Hepatocyte (in vitro differentiated cells): ENCODE data around the gene CAMK2N2. TPM values are rescaled to one million over a fixed set of nuclear protein-coding genes. Genes with fewer than 3 reads are reported as not detected.
A peak's percentile ranks its signal among the peaks of the same experiment; 100 is the strongest.

ENCODE experiments used
- DNase-seq: peaks from one replicate; pipeline ENCODE4 v3.0.0-alpha.2; 2016; ENCODE audit warnings: low spot score
- H2AFZ ChIP-seq: fragments of 200-600 bp; sonication (generic); 2 replicates; pipeline ENCODE4 v1.6.0; 2016; ENCODE audit warnings: antibody characterized with exemption, mild to moderate bottlenecking
- H3K27ac ChIP-seq: fragments of 200-600 bp; sonication (generic); 2 replicates; pipeline ENCODE4 v1.5.1; 2016; ENCODE audit warnings: mild to moderate bottlenecking
- H3K27me3 ChIP-seq: fragments of 200-600 bp; sonication (generic); 2 replicates; pipeline ENCODE4 v1.6.1; 2016
- H3K36me3 ChIP-seq: fragments of 200-600 bp; sonication (generic); replicated peaks from 2 replicates; pipeline ENCODE4 v1.5.1; 2016; ENCODE audit warnings: low read depth; ENCODE audit not compliant: insufficient read depth
- H3K4me1 ChIP-seq: fragments of 200-600 bp; sonication (generic); 2 replicates; pipeline ENCODE4 v1.5.1; 2016; ENCODE audit warnings: mild to moderate bottlenecking, moderate library complexity; ENCODE audit not compliant: insufficient read depth
- H3K4me2 ChIP-seq: fragments of 200-600 bp; sonication (generic); 2 replicates; pipeline ENCODE4 v1.6.0; 2016
- H3K4me3 ChIP-seq: fragments of 200-600 bp; sonication (generic); 2 replicates; pipeline ENCODE4 v1.5.1; 2016; ENCODE audit warnings: mild to moderate bottlenecking
- H3K79me2 ChIP-seq: fragments of 200-600 bp; sonication (generic); 2 replicates; pipeline ENCODE4 v1.6.0; 2017; ENCODE audit warnings: mild to moderate bottlenecking
- H3K9me2 ChIP-seq: fragments of 200-600 bp; sonication (generic); replicated peaks from 2 replicates; pipeline ENCODE4 v1.6.0; 2017; ENCODE audit warnings: mild to moderate bottlenecking; ENCODE audit not compliant: insufficient read depth
- H3K9me3 ChIP-seq: fragments of 200-600 bp; sonication (generic); 2 replicates; pipeline ENCODE4 v1.5.1; 2016; ENCODE audit warnings: low read depth, mild to moderate bottlenecking
- H4K20me1 ChIP-seq: fragments of 200-600 bp; sonication (generic); 2 replicates; pipeline ENCODE4 v1.6.0; 2016; ENCODE audit warnings: mild to moderate bottlenecking; ENCODE audit not compliant: insufficient read depth, poor library complexity, severe bottlenecking
- CTCF ChIP-seq: fragments of 200-600 bp; sonication (generic); IDR thresholded peaks from 2 replicates; pipeline ENCODE4 v1.5.1; 2016; ENCODE audit warnings: antibody characterized with exemption, mild to moderate bottlenecking; ENCODE audit not compliant: poor library complexity
- EZH2 ChIP-seq: fragments of 200-600 bp; sonication (generic); IDR thresholded peaks from 2 replicates; pipeline ENCODE4 v1.6.1; 2016; ENCODE audit warnings: antibody characterized with exemption, mild to moderate bottlenecking, borderline replicate concordance
- EZH2phosphoT487 ChIP-seq: fragments of 200-600 bp; sonication (generic); IDR thresholded peaks from one replicate; pipeline ENCODE4 v1.6.1; 2018; ENCODE audit warnings: antibody characterized with exemption, mild to moderate bottlenecking, low read depth, moderate library complexity; ENCODE audit not compliant: unreplicated experiment, severe bottlenecking
- WGBS: methylation state at CpG from one replicate; pipeline ENCODE4 v1.1.6; 2016; ENCODE audit warnings: low lambda C conversion rate; ENCODE audit errors: missing lambda C conversion rate; 5-methylcytosine and 5-hydroxymethylcytosine counted together
- polyA plus RNA-seq: library from polyadenylated mRNA; unstranded; fragments of >200 nt; fragmentation: Nextera tagmentation; extraction: Ambion mirVana; gene quantifications from 2 replicates; pipeline ENCODE4 v1.2.1, GENCODE V29; 2016
- total RNA-seq: library from RNA; depleted of rRNA; stranded (reverse); fragments of >200 nt; gene quantifications from 2 replicates; pipeline ENCODE4 v1.2.3, GENCODE V29; 2014

The CAMK2N2 gene
- total RNA-seq (not detected in 2 replicates), polyA plus RNA-seq (0.11 and 0.30 TPM in 2 replicates)

- H2AFZ ChIP-seq, result no peak within 1 kb of the TSS
- no peaks in the 10 kb centered on the region for H3K79me2 ChIP-seq
- 0% methylated on average over 10 of the region's 67 CpGs for WGBS
- peak within 1 kb of the TSS; percentile 20 for H3K4me3 ChIP-seq
- H3K9me2 ChIP-seq, result no peaks in the 10 kb centered on the region
- no peaks in the 10 kb centered on the region for H4K20me1 ChIP-seq
- peaks cover 19% of the 10 kb centered on the region for H3K4me1 ChIP-seq
- H3K4me2 ChIP-seq, result peak within 1 kb of the TSS; percentile 97
- H3K9me3 ChIP-seq, result no peaks in the 10 kb centered on the region
- peaks cover 58% of the 10 kb centered on the region for H3K27me3 ChIP-seq
- no peaks in the 10 kb centered on the region for H3K36me3 ChIP-seq
- peak; percentile 69 for DNase-seq
- no peak within 1 kb of the TSS for H3K27ac ChIP-seq
- TF ChIP-seq EZH2 (no peak), EZH2phosphoT487 (no peak), CTCF (no peak)
These were observed at the start of gene CAMK2N2 for GRCh38 chr3:184261270-184261853. CAMK2N2 (minus strand) TSS chr3:184261553; CDS start chr3:184261285, 268 bp downstream.

- TF ChIP-seq CTCF (no peak), EZH2phosphoT487 (no peak), EZH2 (no peak)
- Histone ChIP-seq H4K20me1 (no peaks in the 10 kb centered on the region), H3K4me1 (no peaks in the 10 kb centered on the region), H2AFZ (no peak overlapping the region), H3K4me2 (no peak overlapping the region), H3K27me3 (no peaks in the 10 kb centered on the region), H3K27ac (no peak overlapping the region), H3K79me2 (no peaks in the 10 kb centered on the region), H3K36me3 (no peaks in the 10 kb centered on the region), H3K9me2 (no peaks in the 10 kb centered on the region), H3K9me3 (no peaks in the 10 kb centered on the region), H3K4me3 (no peak overlapping the region)
- DNase-seq, result no peak
- 80% methylated on average over 7 of the region's 7 CpGs for WGBS
These were observed 47.4 kb upstream of the CAMK2N2 start for GRCh38 chr3:184308744-184309143.

GRCh38 chr3:184307915-184308314, 46.6 kb upstream of the CAMK2N2 start:
- Histone ChIP-seq H3K9me3 (no peaks in the 10 kb centered on the region), H3K4me1 (no peaks in the 10 kb centered on the region), H3K9me2 (no peaks in the 10 kb centered on the region), H3K4me3 (no peak overlapping the region), H3K36me3 (no peaks in the 10 kb centered on the region), H3K79me2 (peaks cover 3% of the 10 kb centered on the region), H2AFZ (no peak overlapping the region), H3K27me3 (no peaks in the 10 kb centered on the region), H4K20me1 (no peaks in the 10 kb centered on the region), H3K4me2 (no peak overlapping the region), H3K27ac (no peak overlapping the region)
- TF ChIP-seq EZH2phosphoT487 (no peak), EZH2 (no peak), CTCF (no peak)
- no peak for DNase-seq
- 94% methylated on average over 9 of the region's 9 CpGs for WGBS
